B cell (primary cell): ENCODE measurements around the gene COL3A1. TPM values are rescaled to one million over a fixed set of nuclear protein-coding genes. Genes with fewer than 3 reads are reported as not detected.

Source experiments
- ATAC-seq: fragments of 200-7000 bp; cut with Tn5 transposase; one replicate; pipeline ENCODE4 v1.10.0; 2021; ENCODE audit warnings: low read depth, mild to moderate bottlenecking, moderate number of reproducible peaks, moderate library complexity
- CTCF ChIA-PET: fragments of 350-600 bp; sonication (Branson Sonifier 250); formaldehyde crosslinking; loops from one replicate; lab custom pipeline; 2021; ENCODE audit warnings: antibody characterized with exemption, inconsistent platforms; lab: Charles Lee
- POLR2A ChIA-PET: fragments of 350-600 bp; sonication (Branson Sonifier 250); formaldehyde crosslinking; loops from one replicate; lab custom pipeline; 2021; ENCODE audit warnings: antibody characterized with exemption; lab: Charles Lee
- DNase-seq: peaks from one replicate; pipeline ENCODE4 v3.0.0; 2013
- H2AFZ ChIP-seq: 2 replicates; pipeline ENCODE4 v1.6.1; 2012; ENCODE audit warnings: mild to moderate bottlenecking, low read depth, low read length; ENCODE audit not compliant: insufficient read depth, poor library complexity, severe bottlenecking
- H3K27ac ChIP-seq, 2 donors: 1 replicate in 1 of 2; 2 replicates in 1 of 2; pipeline ENCODE4 v1.5.1; 2012 to 2013; ENCODE audit warnings: low read length in 2 of 2, mild to moderate bottlenecking in 2 of 2, moderate library complexity in 1 of 2
- H3K27me3 ChIP-seq, 4 experiments: fragments of 200-600 bp in 1 of 4; sonication (generic) in 1 of 4; replicated peaks in 1 of 4; 1 replicate in 2 of 4; 2 replicates in 2 of 4; pipeline versions ENCODE4 v1.6.1 to v1.7.0; 2013 to 2016; ENCODE audit warnings: low read length in 3 of 4, mild to moderate bottlenecking in 2 of 4, mixed read lengths in 1 of 4, moderate library complexity in 1 of 4; ENCODE audit not compliant: insufficient read depth in 4 of 4, control insufficient read depth in 3 of 4; ENCODE audit errors: control extremely low read depth in 1 of 4
- H3K36me3 ChIP-seq, 2 experiments: replicated peaks in 1 of 2; 1 replicate in 1 of 2; 2 replicates in 1 of 2; pipeline versions ENCODE4 v1.6.1 to v1.7.1; 2013; ENCODE audit warnings: low read length in 1 of 2; ENCODE audit not compliant: insufficient read depth in 2 of 2, control insufficient read depth in 1 of 2; ENCODE audit errors: control extremely low read depth in 1 of 2, extremely low read depth in 1 of 2
- H3K4me1 ChIP-seq, 2 donors: fragments of 200-600 bp in 1 of 2; sonication (generic) in 1 of 2; 1 replicate in 1 of 2; 2 replicates in 1 of 2; pipeline versions ENCODE4 v1.5.1 to v1.6.1; 2013 to 2017; ENCODE audit warnings: low read length in 2 of 2; ENCODE audit not compliant: control insufficient read depth in 2 of 2, insufficient read depth in 2 of 2
- H3K4me2 ChIP-seq: replicated peaks from 2 replicates; pipeline ENCODE3; 2012; ENCODE audit warnings: mild to moderate bottlenecking, low read depth, low read length; ENCODE audit not compliant: poor library complexity, severe bottlenecking
- H3K4me3 ChIP-seq, 5 experiments: fragments of 200-600 bp in 1 of 5; sonication (generic) in 1 of 5; 1 replicate in 3 of 5; 2 replicates in 2 of 5; pipeline versions ENCODE4 v1.5.1 to v1.7.0; 2011 to 2016; ENCODE audit warnings: low read length in 4 of 5, mild to moderate bottlenecking in 4 of 5, low read depth in 2 of 5, control low read depth in 1 of 5, moderate library complexity in 1 of 5; ENCODE audit not compliant: insufficient read depth in 1 of 5; ENCODE audit errors: control extremely low read depth in 1 of 5, extremely low read depth in 1 of 5
- H3K79me2 ChIP-seq: fragments of 200-600 bp; sonication (generic); one replicate; pipeline ENCODE4 v1.6.0; 2016; ENCODE audit warnings: low read length; ENCODE audit not compliant: control insufficient read depth, insufficient read depth
- H3K9ac ChIP-seq: fragments of 200-600 bp; sonication (generic); 2 replicates; pipeline ENCODE4 v1.6.1; 2017; ENCODE audit warnings: mild to moderate bottlenecking, low read length, moderate library complexity
- H3K9me3 ChIP-seq, 3 donors: one replicate each; pipeline versions ENCODE4 v1.6.1 to v1.7.1; 2013; ENCODE audit warnings: low read length in 2 of 3; ENCODE audit not compliant: control insufficient read depth in 2 of 3, insufficient read depth in 1 of 3; ENCODE audit errors: control extremely low read depth in 1 of 3
- H4K20me1 ChIP-seq: 2 replicates; pipeline ENCODE4 v1.6.0; 2012; ENCODE audit warnings: mild to moderate bottlenecking, low read length; ENCODE audit not compliant: insufficient read depth, control insufficient read depth, poor library complexity, severe bottlenecking
- H3K27ac Mint-ChIP-seq: one replicate; pipeline ENCODE4 v1.8.0; 2021; ENCODE audit warnings: mixed read lengths
- H3K27me3 Mint-ChIP-seq: one replicate; pipeline ENCODE4 v1.8.0; 2021; ENCODE audit warnings: mixed read lengths
- H3K4me1 Mint-ChIP-seq: one replicate; pipeline ENCODE4 v1.8.0; 2021; ENCODE audit warnings: mixed read lengths
- H3K4me3 Mint-ChIP-seq: one replicate; pipeline ENCODE4 v1.8.0; 2021; ENCODE audit warnings: mixed read lengths
- H3K9me3 Mint-ChIP-seq: one replicate; pipeline ENCODE4 v1.8.0; 2022; ENCODE audit warnings: mixed read lengths; ENCODE audit not compliant: insufficient read depth
- CTCF ChIP-seq: fragments of 200-600 bp; IDR thresholded peaks from one replicate; pipeline ENCODE4 v1.8.0; 2022; ENCODE audit warnings: antibody characterized with exemption, mild to moderate bottlenecking
- EZH2 ChIP-seq: IDR thresholded peaks from 2 replicates; pipeline ENCODE4 v1.6.1; 2012; ENCODE audit warnings: borderline replicate concordance, low read depth, mild to moderate bottlenecking, moderate library complexity, low read length; ENCODE audit not compliant: insufficient read depth, poor library complexity, severe bottlenecking
- WGBS: methylation state at CpG from one replicate; pipeline ENCODE4 v1.1.5; 2013; ENCODE audit warnings: missing lambda C conversion rate; ENCODE audit not compliant: insufficient coverage; 5-methylcytosine and 5-hydroxymethylcytosine counted together
- intact Hi-C: fragments of 100-400 bp; cut with micrococcal nuclease; formaldehyde crosslinking; loops from one replicate; pipeline ENCODE4 v1.10.0; 2022
- polyA plus RNA-seq: library from polyadenylated mRNA; depleted of rRNA; stranded (reverse); fragments of >200 nt; gene quantifications from 2 replicates; pipeline ENCODE4 v1.2.3, GENCODE V29; 2012
- total RNA-seq, 2 donors: library from RNA; stranded (reverse); fragments of 120-200 nt in 1 of 2; gene quantifications; 1 replicate in 1 of 2; 2 replicates in 1 of 2; pipeline versions ENCODE4 v1.2.3 to v1.2.4, GENCODE V29; 2013 to 2022

The COL3A1 gene
- total and polyA plus RNA-seq, 2 donors (not counting 1 experiment from before 2014, with no cell fraction given): not detected

GRCh38 chr2:189020179-189020578 is 46.0 kb downstream of the COL3A1 start:
- Histone ChIP-seq H3K36me3 (no peaks in the 10 kb centered on the region), H3K9me3 (no peaks in the 10 kb centered on the region), H3K4me2 (no peak overlapping the region), H3K9ac (no peak overlapping the region), H3K27ac (no peak overlapping the region), H3K79me2 (no peaks in the 10 kb centered on the region), H3K4me3 (no peak overlapping the region), H3K4me1 (no peaks in the 10 kb centered on the region), H3K27me3 (no peaks in the 10 kb centered on the region), H4K20me1 (no peaks in the 10 kb centered on the region), H2AFZ (no peak overlapping the region)
- no peaks in the 10 kb centered on the region for H3K27me3 Mint-ChIP-seq
- no peaks in the 10 kb centered on the region for H3K4me1 Mint-ChIP-seq
- no peaks in the 10 kb centered on the region for H3K9me3 Mint-ChIP-seq
- ATAC-seq (no peak), DNase-seq (no peak)
- no peak for TF ChIP-seq EZH2
- TF ChIP-seq CTCF: no peak
- CTCF ChIA-PET: no interaction called here
- no CpG with 5 or more reads among the region's 1 CpG for WGBS
- H3K4me3 Mint-ChIP-seq: no peak overlapping the region
- POLR2A ChIA-PET: no interaction called here
- H3K27ac Mint-ChIP-seq: no peak overlapping the region
- intact Hi-C loops: no loop called here

- TF ChIP-seq CTCF: no peak
- TF ChIP-seq EZH2: no peak
- 86% methylated on average over 7 of the region's 7 CpGs for WGBS
- Mint-ChIP-seq H3K4me3 (no peak overlapping the region), H3K4me1 (no peaks in the 10 kb centered on the region), H3K9me3 (no peaks in the 10 kb centered on the region), H3K27me3 (no peaks in the 10 kb centered on the region), H3K27ac (no peak overlapping the region)
- POLR2A ChIA-PET: no interaction called here
- Histone ChIP-seq H3K4me3 (no peak overlapping the region), H3K36me3 (no peaks in the 10 kb centered on the region), H3K27me3 (no peaks in the 10 kb centered on the region), H3K9ac (no peak overlapping the region), H3K27ac (no peak overlapping the region), H2AFZ (no peak overlapping the region), H3K79me2 (no peaks in the 10 kb centered on the region), H3K4me1 (no peaks in the 10 kb centered on the region), H3K9me3 (no peaks in the 10 kb centered on the region), H4K20me1 (no peaks in the 10 kb centered on the region), H3K4me2 (no peak overlapping the region)
- intact Hi-C loops: no loop called here
- CTCF ChIA-PET: no interaction called here
- ATAC-seq: no peak
- DNase-seq: no peak
These were observed 47.9 kb downstream of the COL3A1 start for GRCh38 chr2:189022053-189022481.
